WTC11 (cell line): ENCODE results near the gene TELO2. TPM values are rescaled to one million over a fixed set of nuclear protein-coding genes. Genes with fewer than 3 reads are reported as not detected.

Experiments
- ATAC-seq: fragments of 200-7000 bp; cut with Tn5 transposase; 2 replicates; pipeline ENCODE4 v1.10.0; 2021; ENCODE audit warnings: mild to moderate bottlenecking, moderate library complexity
- CTCF ChIA-PET: fragments of 300-600 bp; sonication (Branson Sonifier 250); formaldehyde crosslinking; loops from one replicate; lab custom pipeline; 2021; ENCODE audit warnings: antibody characterized with exemption; lab: Charles Lee
- POLR2A ChIA-PET: fragments of 350-600 bp; sonication (Branson Sonifier 250); formaldehyde crosslinking; loops from one replicate; lab custom pipeline; 2021; ENCODE audit warnings: antibody characterized with exemption; lab: Charles Lee
- DNase-seq: peaks from one replicate; pipeline ENCODE4 v3.0.0; 2021; ENCODE audit warnings: low spot score
- H3K27ac Mint-ChIP-seq: 2 replicates; pipeline ENCODE4 v1.8.0; 2021; ENCODE audit warnings: mixed read lengths
- H3K27me3 Mint-ChIP-seq: 2 replicates; pipeline ENCODE4 v1.8.0; 2021; ENCODE audit warnings: low read depth, mild to moderate bottlenecking, moderate library complexity, mixed read lengths
- H3K36me3 Mint-ChIP-seq: 2 replicates; pipeline ENCODE4 v1.8.0; 2021; ENCODE audit warnings: mixed read lengths
- H3K4me1 Mint-ChIP-seq: 2 replicates; pipeline ENCODE4 v1.8.0; 2022; ENCODE audit warnings: mixed read lengths
- H3K4me3 Mint-ChIP-seq: 2 replicates; pipeline ENCODE4 v1.8.0; 2021; ENCODE audit warnings: mild to moderate bottlenecking, moderate library complexity, mixed read lengths
- H3K9me3 Mint-ChIP-seq: 2 replicates; pipeline ENCODE4 v1.8.0; 2021; ENCODE audit warnings: mixed read lengths
- ATF6 ChIP-seq: sonication (generic); formaldehyde crosslinking; IDR thresholded peaks from 2 replicates; pipeline ENCODE4 v1.8.1; 2023; ENCODE audit warnings: mild to moderate bottlenecking, missing genetic modification reagents
- CTCF ChIP-seq: fragments of 200-600 bp; IDR thresholded peaks from 2 replicates; pipeline ENCODE4 v1.8.0; 2022; ENCODE audit warnings: antibody characterized with exemption
- E2F4 ChIP-seq: sonication (generic); formaldehyde crosslinking; IDR thresholded peaks from 2 replicates; pipeline ENCODE4 v1.8.1; 2022; ENCODE audit warnings: low read depth, mild to moderate bottlenecking, moderate library complexity, missing genetic modification reagents, borderline replicate concordance
- ELF4 ChIP-seq: sonication (generic); formaldehyde crosslinking; IDR thresholded peaks from 2 replicates; pipeline ENCODE4 v1.8.1; 2022; ENCODE audit warnings: low read depth, mild to moderate bottlenecking, moderate library complexity, missing genetic modification reagents
- ERG ChIP-seq: fragments of 250-450 bp; sonication (Bioruptor Pico); IDR thresholded peaks from 2 replicates; pipeline ENCODE4 v1.8.0; 2021; ENCODE audit warnings: mild to moderate bottlenecking
- FOXK1 ChIP-seq: sonication (generic); formaldehyde crosslinking; IDR thresholded peaks from 2 replicates; pipeline ENCODE4 v1.8.0; 2022; ENCODE audit warnings: mild to moderate bottlenecking, moderate library complexity, missing genetic modification reagents
- FOXP1 ChIP-seq: sonication (generic); formaldehyde crosslinking; IDR thresholded peaks from 2 replicates; pipeline ENCODE4 v1.8.0; 2022; ENCODE audit warnings: missing genetic modification reagents, mild to moderate bottlenecking, moderate library complexity, borderline replicate concordance
- FOXP4 ChIP-seq: sonication (generic); formaldehyde crosslinking; IDR thresholded peaks from 2 replicates; pipeline ENCODE4 v1.8.0; 2022; ENCODE audit warnings: mild to moderate bottlenecking, missing genetic modification reagents
- GABPB1 ChIP-seq: sonication (generic); formaldehyde crosslinking; IDR thresholded peaks from 2 replicates; pipeline ENCODE4 v1.8.1; 2023; ENCODE audit warnings: mild to moderate bottlenecking, missing genetic modification reagents
- HMGA2 ChIP-seq: fragments of 250-450 bp; sonication (Bioruptor Pico); IDR thresholded peaks from 2 replicates; pipeline ENCODE4 v1.4.0; 2021; ENCODE audit warnings: mild to moderate bottlenecking, moderate library complexity
- JAZF1 ChIP-seq: fragments of 250-450 bp; sonication (Bioruptor Pico); IDR thresholded peaks from 2 replicates; pipeline ENCODE4 v1.9.0; 2021; ENCODE audit warnings: moderate library complexity, mild to moderate bottlenecking, inconsistent platforms
- JUN ChIP-seq: sonication (generic); formaldehyde crosslinking; IDR thresholded peaks from 2 replicates; pipeline ENCODE4 v1.8.0; 2023; ENCODE audit warnings: mild to moderate bottlenecking, missing genetic modification reagents
- MXD4 ChIP-seq: fragments of 250-450 bp; sonication (Bioruptor Pico); IDR thresholded peaks from 2 replicates; pipeline ENCODE4 v1.8.0; 2021; ENCODE audit warnings: mild to moderate bottlenecking, moderate library complexity, borderline replicate concordance
- MYBL2 ChIP-seq: sonication (generic); formaldehyde crosslinking; IDR thresholded peaks from 2 replicates; pipeline ENCODE4 v1.8.1; 2023; ENCODE audit warnings: mild to moderate bottlenecking, moderate library complexity, missing genetic modification reagents
- NFYB ChIP-seq: sonication (generic); formaldehyde crosslinking; conservative IDR thresholded peaks from 2 replicates; pipeline ENCODE4 v1.8.0; 2022; ENCODE audit warnings: low read depth, missing genetic modification reagents
- NR2C2 ChIP-seq: sonication (generic); formaldehyde crosslinking; IDR thresholded peaks from 2 replicates; pipeline ENCODE4 v1.8.0; 2022; ENCODE audit warnings: mild to moderate bottlenecking, missing genetic modification reagents
- SOX15 ChIP-seq: fragments of 250-450 bp; sonication (Bioruptor Pico); IDR thresholded peaks from 2 replicates; pipeline ENCODE4 v1.9.0; 2021; ENCODE audit warnings: mild to moderate bottlenecking
- TP53 ChIP-seq: sonication (generic); formaldehyde crosslinking; IDR thresholded peaks from 2 replicates; pipeline ENCODE4 v1.8.1; 2023; ENCODE audit warnings: mild to moderate bottlenecking, missing genetic modification reagents
- ZNF263 ChIP-seq: sonication (generic); formaldehyde crosslinking; IDR thresholded peaks from 2 replicates; pipeline ENCODE4 v1.8.1; 2022; ENCODE audit warnings: low read depth, mild to moderate bottlenecking, moderate library complexity, missing genetic modification reagents
- ZNF281 ChIP-seq: sonication (generic); formaldehyde crosslinking; IDR thresholded peaks from 2 replicates; pipeline ENCODE4 v1.8.0; 2023; ENCODE audit warnings: mild to moderate bottlenecking, missing genetic modification reagents
- ZNF317 ChIP-seq: sonication (generic); formaldehyde crosslinking; IDR thresholded peaks from 2 replicates; pipeline ENCODE4 v1.8.1; 2023; ENCODE audit warnings: low read depth, mild to moderate bottlenecking, moderate library complexity, missing genetic modification reagents, borderline replicate concordance
- ZNF396 ChIP-seq: fragments of 250-450 bp; sonication (Bioruptor Pico); IDR thresholded peaks from 2 replicates; pipeline ENCODE4 v1.8.0; 2021; ENCODE audit warnings: mild to moderate bottlenecking, moderate library complexity, borderline replicate concordance
- ZNF416 ChIP-seq: fragments of 250-450 bp; sonication (Bioruptor Pico); IDR thresholded peaks from 2 replicates; pipeline ENCODE4 v1.9.0; 2021; ENCODE audit warnings: mild to moderate bottlenecking, inconsistent platforms
- total RNA-seq: library from RNA; stranded (reverse); gene quantifications from 3 replicates; pipeline ENCODE4 v1.2.3, GENCODE V29; 2021

The TELO2 gene
- total RNA-seq, 1 experiment from 2014 or later, result 86.7 TPM

DNA sequence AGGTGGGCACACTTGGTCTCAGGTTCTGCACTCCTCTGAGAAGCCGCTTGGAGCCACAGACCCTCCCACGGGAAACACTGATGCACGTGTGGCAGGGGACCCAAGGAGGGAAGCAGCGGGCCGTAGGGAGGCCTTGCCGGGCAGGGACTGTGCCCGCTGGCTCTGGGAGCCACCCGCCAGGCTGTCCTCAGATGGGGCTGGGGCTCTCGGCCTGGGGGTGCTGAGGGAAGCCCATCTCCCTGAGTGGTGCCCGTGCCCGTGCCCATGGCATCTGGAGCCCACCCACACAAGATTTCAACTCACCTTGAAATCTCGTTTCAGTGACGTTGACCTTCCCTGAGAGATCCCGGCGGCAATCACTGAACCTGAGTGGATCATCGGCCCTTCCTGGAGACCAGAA is 36.2 kb upstream of the TELO2 start:
- no peaks in the 10 kb centered on the region for H3K4me1 Mint-ChIP-seq
- no peaks in the 10 kb centered on the region for H3K27me3 Mint-ChIP-seq
- POLR2A ChIA-PET, result no interaction called here
- TF ChIP-seq CTCF, result no peak
- TF ChIP-seq JAZF1 (CRISPR knock-in tag), result no peak
- TF ChIP-seq TP53, result no peak
- no peak for TF ChIP-seq SOX15 (CRISPR knock-in tag)
- no peak for TF ChIP-seq ELF4 (CRISPR knock-in tag)
- no peak for TF ChIP-seq ZNF281
- no peak for TF ChIP-seq ZNF317
- TF ChIP-seq NFYB (CRISPR knock-in tag), result no peak
- no peak for TF ChIP-seq NR2C2 (CRISPR knock-in tag)
- no peak for TF ChIP-seq ZNF416 (CRISPR knock-in tag)
- no peak for TF ChIP-seq MYBL2 (CRISPR knock-in tag)
- TF ChIP-seq FOXP1 (CRISPR knock-in tag), result no peak
- no peak for TF ChIP-seq ZNF396 (CRISPR knock-in tag)
- TF ChIP-seq JUN (CRISPR knock-in tag), result no peak
- TF ChIP-seq FOXK1 (CRISPR knock-in tag), result no peak
- no peak for TF ChIP-seq E2F4
- no peak for TF ChIP-seq GABPB1 (CRISPR knock-in tag)
- no peak for TF ChIP-seq ERG (CRISPR knock-in tag)
- DNase-seq (no peak), ATAC-seq (no peak)
- no peak overlapping the region for H3K27ac Mint-ChIP-seq
- CTCF ChIA-PET, result no interaction called here
- no peaks in the 10 kb centered on the region for H3K9me3 Mint-ChIP-seq
- H3K4me3 Mint-ChIP-seq, result no peak overlapping the region
- H3K36me3 Mint-ChIP-seq, result no peaks in the 10 kb centered on the region

- Mint-ChIP-seq H3K27me3 (no peaks in the 10 kb centered on the region), H3K4me3 (no peak overlapping the region), H3K9me3 (no peaks in the 10 kb centered on the region), H3K4me1 (no peaks in the 10 kb centered on the region), H3K27ac (no peak overlapping the region), H3K36me3 (no peaks in the 10 kb centered on the region)
- POLR2A ChIA-PET, result no interaction called here
- DNase-seq, result no peak
- TF ChIP-seq ZNF263 (CRISPR knock-in tag) (no peak), MXD4 (CRISPR knock-in tag) (no peak), HMGA2 (CRISPR knock-in tag) (no peak), ATF6 (CRISPR knock-in tag) (no peak), FOXP4 (CRISPR knock-in tag) (no peak)
- no peak for ATAC-seq
- CTCF ChIA-PET, result no interaction called here
Measured at GRCh38 chr16:1457489-1458245, 35.5 kb upstream of the TELO2 start.
